B cell (primary cell): ENCODE measurements around the gene IST1. TPM values are rescaled to one million over a fixed set of nuclear protein-coding genes. Genes with fewer than 3 reads are reported as not detected.

ENCODE experiments used
- ATAC-seq: fragments of 200-7000 bp; cut with Tn5 transposase; one replicate; pipeline ENCODE4 v1.10.0; 2021; ENCODE audit warnings: low read depth, mild to moderate bottlenecking, moderate number of reproducible peaks, moderate library complexity
- CTCF ChIA-PET: fragments of 350-600 bp; sonication (Branson Sonifier 250); formaldehyde crosslinking; loops from one replicate; lab custom pipeline; 2021; ENCODE audit warnings: antibody characterized with exemption, inconsistent platforms; lab: Charles Lee
- POLR2A ChIA-PET: fragments of 350-600 bp; sonication (Branson Sonifier 250); formaldehyde crosslinking; loops from one replicate; lab custom pipeline; 2021; ENCODE audit warnings: antibody characterized with exemption; lab: Charles Lee
- DNase-seq: peaks from one replicate; pipeline ENCODE4 v3.0.0; 2013
- H2AFZ ChIP-seq: 2 replicates; pipeline ENCODE4 v1.6.1; 2012; ENCODE audit warnings: mild to moderate bottlenecking, low read depth, low read length; ENCODE audit not compliant: insufficient read depth, poor library complexity, severe bottlenecking
- H3K27ac ChIP-seq, 2 donors: 1 replicate in 1 of 2; 2 replicates in 1 of 2; pipeline ENCODE4 v1.5.1; 2012 to 2013; ENCODE audit warnings: low read length in 2 of 2, mild to moderate bottlenecking in 2 of 2, moderate library complexity in 1 of 2
- H3K27me3 ChIP-seq, 4 experiments: fragments of 200-600 bp in 1 of 4; sonication (generic) in 1 of 4; replicated peaks in 1 of 4; 1 replicate in 2 of 4; 2 replicates in 2 of 4; pipeline versions ENCODE4 v1.6.1 to v1.7.0; 2013 to 2016; ENCODE audit warnings: low read length in 3 of 4, mild to moderate bottlenecking in 2 of 4, mixed read lengths in 1 of 4, moderate library complexity in 1 of 4; ENCODE audit not compliant: insufficient read depth in 4 of 4, control insufficient read depth in 3 of 4; ENCODE audit errors: control extremely low read depth in 1 of 4
- H3K36me3 ChIP-seq, 2 experiments: replicated peaks in 1 of 2; 1 replicate in 1 of 2; 2 replicates in 1 of 2; pipeline versions ENCODE4 v1.6.1 to v1.7.1; 2013; ENCODE audit warnings: low read length in 1 of 2; ENCODE audit not compliant: insufficient read depth in 2 of 2, control insufficient read depth in 1 of 2; ENCODE audit errors: control extremely low read depth in 1 of 2, extremely low read depth in 1 of 2
- H3K4me1 ChIP-seq, 2 donors: fragments of 200-600 bp in 1 of 2; sonication (generic) in 1 of 2; 1 replicate in 1 of 2; 2 replicates in 1 of 2; pipeline versions ENCODE4 v1.5.1 to v1.6.1; 2013 to 2017; ENCODE audit warnings: low read length in 2 of 2; ENCODE audit not compliant: control insufficient read depth in 2 of 2, insufficient read depth in 2 of 2
- H3K4me2 ChIP-seq: replicated peaks from 2 replicates; pipeline ENCODE3; 2012; ENCODE audit warnings: mild to moderate bottlenecking, low read depth, low read length; ENCODE audit not compliant: poor library complexity, severe bottlenecking
- H3K4me3 ChIP-seq, 5 experiments: fragments of 200-600 bp in 1 of 5; sonication (generic) in 1 of 5; 1 replicate in 3 of 5; 2 replicates in 2 of 5; pipeline versions ENCODE4 v1.5.1 to v1.7.0; 2011 to 2016; ENCODE audit warnings: low read length in 4 of 5, mild to moderate bottlenecking in 4 of 5, low read depth in 2 of 5, control low read depth in 1 of 5, moderate library complexity in 1 of 5; ENCODE audit not compliant: insufficient read depth in 1 of 5; ENCODE audit errors: control extremely low read depth in 1 of 5, extremely low read depth in 1 of 5
- H3K79me2 ChIP-seq: fragments of 200-600 bp; sonication (generic); one replicate; pipeline ENCODE4 v1.6.0; 2016; ENCODE audit warnings: low read length; ENCODE audit not compliant: control insufficient read depth, insufficient read depth
- H3K9ac ChIP-seq: fragments of 200-600 bp; sonication (generic); 2 replicates; pipeline ENCODE4 v1.6.1; 2017; ENCODE audit warnings: mild to moderate bottlenecking, low read length, moderate library complexity
- H3K9me3 ChIP-seq, 3 donors: one replicate each; pipeline versions ENCODE4 v1.6.1 to v1.7.1; 2013; ENCODE audit warnings: low read length in 2 of 3; ENCODE audit not compliant: control insufficient read depth in 2 of 3, insufficient read depth in 1 of 3; ENCODE audit errors: control extremely low read depth in 1 of 3
- H4K20me1 ChIP-seq: 2 replicates; pipeline ENCODE4 v1.6.0; 2012; ENCODE audit warnings: mild to moderate bottlenecking, low read length; ENCODE audit not compliant: insufficient read depth, control insufficient read depth, poor library complexity, severe bottlenecking
- H3K27ac Mint-ChIP-seq: one replicate; pipeline ENCODE4 v1.8.0; 2021; ENCODE audit warnings: mixed read lengths
- H3K27me3 Mint-ChIP-seq: one replicate; pipeline ENCODE4 v1.8.0; 2021; ENCODE audit warnings: mixed read lengths
- H3K4me1 Mint-ChIP-seq: one replicate; pipeline ENCODE4 v1.8.0; 2021; ENCODE audit warnings: mixed read lengths
- H3K4me3 Mint-ChIP-seq: one replicate; pipeline ENCODE4 v1.8.0; 2021; ENCODE audit warnings: mixed read lengths
- H3K9me3 Mint-ChIP-seq: one replicate; pipeline ENCODE4 v1.8.0; 2022; ENCODE audit warnings: mixed read lengths; ENCODE audit not compliant: insufficient read depth
- EZH2 ChIP-seq: IDR thresholded peaks from 2 replicates; pipeline ENCODE4 v1.6.1; 2012; ENCODE audit warnings: borderline replicate concordance, low read depth, mild to moderate bottlenecking, moderate library complexity, low read length; ENCODE audit not compliant: insufficient read depth, poor library complexity, severe bottlenecking
- WGBS: methylation state at CpG from one replicate; pipeline ENCODE4 v1.1.5; 2013; ENCODE audit warnings: missing lambda C conversion rate; ENCODE audit not compliant: insufficient coverage; 5-methylcytosine and 5-hydroxymethylcytosine counted together
- intact Hi-C: fragments of 100-400 bp; cut with micrococcal nuclease; formaldehyde crosslinking; loops from one replicate; pipeline ENCODE4 v1.10.0; 2022
- polyA plus RNA-seq: library from polyadenylated mRNA; depleted of rRNA; stranded (reverse); fragments of >200 nt; gene quantifications from 2 replicates; pipeline ENCODE4 v1.2.3, GENCODE V29; 2012
- total RNA-seq, 2 donors: library from RNA; stranded (reverse); fragments of 120-200 nt in 1 of 2; gene quantifications; 1 replicate in 1 of 2; 2 replicates in 1 of 2; pipeline versions ENCODE4 v1.2.3 to v1.2.4, GENCODE V29; 2013 to 2022
- TF ChIP-seq, protein P1 (sequence below): fragments of 200-600 bp; IDR thresholded peaks from one replicate; pipeline ENCODE4 v1.8.0; 2022; ENCODE audit warnings: antibody characterized with exemption, mild to moderate bottlenecking

IST1 gene
- total and polyA plus RNA-seq, 2 donors (not counting 1 experiment from before 2014, with no cell fraction given), result 182 to 268 TPM

GRCh38 chr16:71853413-71853812 lies 41.9 kb upstream of the IST1 start:
- H3K27ac Mint-ChIP-seq, result peak overlapping the region; percentile 90
- H3K9ac ChIP-seq, result peak overlapping the region; percentile 10
- no peaks in the 10 kb centered on the region for H3K27me3 ChIP-seq
- WGBS, result 75% methylated on average over 2 of the region's 4 CpGs
- no peaks in the 10 kb centered on the region for H3K9me3 ChIP-seq
- TF ChIP-seq, protein P1, sequence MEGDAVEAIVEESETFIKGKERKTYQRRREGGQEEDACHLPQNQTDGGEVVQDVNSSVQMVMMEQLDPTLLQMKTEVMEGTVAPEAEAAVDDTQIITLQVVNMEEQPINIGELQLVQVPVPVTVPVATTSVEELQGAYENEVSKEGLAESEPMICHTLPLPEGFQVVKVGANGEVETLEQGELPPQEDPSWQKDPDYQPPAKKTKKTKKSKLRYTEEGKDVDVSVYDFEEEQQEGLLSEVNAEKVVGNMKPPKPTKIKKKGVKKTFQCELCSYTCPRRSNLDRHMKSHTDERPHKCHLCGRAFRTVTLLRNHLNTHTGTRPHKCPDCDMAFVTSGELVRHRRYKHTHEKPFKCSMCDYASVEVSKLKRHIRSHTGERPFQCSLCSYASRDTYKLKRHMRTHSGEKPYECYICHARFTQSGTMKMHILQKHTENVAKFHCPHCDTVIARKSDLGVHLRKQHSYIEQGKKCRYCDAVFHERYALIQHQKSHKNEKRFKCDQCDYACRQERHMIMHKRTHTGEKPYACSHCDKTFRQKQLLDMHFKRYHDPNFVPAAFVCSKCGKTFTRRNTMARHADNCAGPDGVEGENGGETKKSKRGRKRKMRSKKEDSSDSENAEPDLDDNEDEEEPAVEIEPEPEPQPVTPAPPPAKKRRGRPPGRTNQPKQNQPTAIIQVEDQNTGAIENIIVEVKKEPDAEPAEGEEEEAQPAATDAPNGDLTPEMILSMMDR, result no peak
- TF ChIP-seq EZH2, result no peak
- peaks cover 0 to 45% of the 10 kb centered on the region in 2 experiments for H3K36me3 ChIP-seq
- intact Hi-C loops, result no loop called here
- peaks cover 57% of the 10 kb centered on the region for H3K4me1 Mint-ChIP-seq
- ChIA-PET POLR2A (interaction anchor here (0.5 to 3.2 kb wide), 3 partner anchors 39 to 1272 kb away, joined by 3 to 8 read pairs (median 4); partner anchors contain the start of gene AP1G1), CTCF (interaction anchor here (1.4 to 1.5 kb wide), 2 partner anchors 31 to 44 kb away, joined by 3 to 4 read pairs; partner anchors contain the start of genes AP1G1 and ZNF821)
- peaks cover 22 to 28% of the 10 kb centered on the region in 2 donors for H3K4me1 ChIP-seq
- peaks cover 66% of the 10 kb centered on the region for H3K79me2 ChIP-seq
- H2AFZ ChIP-seq, result no peak overlapping the region
- H4K20me1 ChIP-seq, result peaks cover 6% of the 10 kb centered on the region
- ATAC-seq, result peak; percentile 74
- no peaks in the 10 kb centered on the region for H3K27me3 Mint-ChIP-seq
- H3K4me2 ChIP-seq, result peak overlapping the region; percentile 50
- no peak overlapping the region for H3K4me3 ChIP-seq
- H3K4me3 Mint-ChIP-seq, result peak overlapping the region; percentile 65
- H3K9me3 Mint-ChIP-seq, result no peaks in the 10 kb centered on the region
- peak; percentile 78 for DNase-seq
- peak overlapping the region; percentile 79 to 81 for H3K27ac ChIP-seq

GRCh38 chr16:71854369-71854948 lies 40.9 kb upstream of the IST1 start:
- H3K27me3 ChIP-seq, result no peaks in the 10 kb centered on the region
- H2AFZ ChIP-seq, result no peak overlapping the region
- intact Hi-C loops, result no loop called here
- ATAC-seq (no peak), DNase-seq (no peak)
- H3K4me3 Mint-ChIP-seq, result no peak overlapping the region
- H3K4me2 ChIP-seq, result peak overlapping the region; percentile 50
- TF ChIP-seq, protein P1, result no peak
- TF ChIP-seq EZH2, result no peak
- H3K27ac ChIP-seq, result peak overlapping the region in 1 of 2 donors; percentile 81
- WGBS, result 100% methylated on average over 1 of the region's 4 CpGs
- ChIA-PET POLR2A (interaction anchor here (3.2 kb wide), 1 partner anchor 46 kb away, joined by 8 read pairs; the partner anchor contains the start of gene AP1G1), CTCF (interaction anchor here (0.5 kb wide), 2 partner anchors 52 to 80 kb away, joined by 3 to 4 read pairs; no protein-coding TSS in a partner anchor)
- peaks cover 0 to 45% of the 10 kb centered on the region in 2 experiments for H3K36me3 ChIP-seq
- H3K27ac Mint-ChIP-seq, result peak overlapping the region; percentile 90
- no peaks in the 10 kb centered on the region for H3K27me3 Mint-ChIP-seq
- H3K4me1 ChIP-seq, result peaks cover 22 to 28% of the 10 kb centered on the region in 2 donors
- no peak overlapping the region for H3K9ac ChIP-seq
- no peak overlapping the region for H3K4me3 ChIP-seq
- H3K4me1 Mint-ChIP-seq, result peaks cover 54% of the 10 kb centered on the region
- H3K9me3 ChIP-seq, result no peaks in the 10 kb centered on the region
- peaks cover 6% of the 10 kb centered on the region for H4K20me1 ChIP-seq
- H3K79me2 ChIP-seq, result peaks cover 58% of the 10 kb centered on the region
- no peaks in the 10 kb centered on the region for H3K9me3 Mint-ChIP-seq
